GM11168 (cell line): ENCODE measurements around the gene OR13C8.

Experiments
- in situ Hi-C: fragments of 300-500 bp; cut with MboI; formaldehyde crosslinking; loops from one replicate; pipeline ENCODE4 v1.12.0; 2022; ENCODE audit warnings: low sequenced_read_pairs; ENCODE audit not compliant: unreplicated experiment

Gene OR13C8

DNA sequence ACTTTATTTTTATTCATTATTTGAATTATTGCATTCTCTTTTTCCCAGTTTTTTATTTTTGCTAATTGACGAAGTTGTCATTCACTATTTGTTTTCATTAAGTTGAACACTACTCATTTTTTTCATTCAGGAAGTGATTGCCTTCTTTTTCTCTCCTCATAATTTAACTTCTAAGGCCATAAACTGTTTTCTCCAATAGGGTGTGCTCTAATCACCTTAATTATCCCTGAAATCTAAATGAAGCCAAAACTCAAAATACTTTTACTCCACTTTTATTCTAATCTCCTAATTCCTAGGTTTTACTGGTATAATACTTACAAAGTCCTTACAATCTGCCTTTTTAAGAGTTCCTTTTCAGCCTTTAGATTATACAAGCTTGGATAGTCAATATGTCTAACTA lies 39.4 kb downstream of the OR13C8 start:
- in situ Hi-C loops = no loop called here

DNA sequence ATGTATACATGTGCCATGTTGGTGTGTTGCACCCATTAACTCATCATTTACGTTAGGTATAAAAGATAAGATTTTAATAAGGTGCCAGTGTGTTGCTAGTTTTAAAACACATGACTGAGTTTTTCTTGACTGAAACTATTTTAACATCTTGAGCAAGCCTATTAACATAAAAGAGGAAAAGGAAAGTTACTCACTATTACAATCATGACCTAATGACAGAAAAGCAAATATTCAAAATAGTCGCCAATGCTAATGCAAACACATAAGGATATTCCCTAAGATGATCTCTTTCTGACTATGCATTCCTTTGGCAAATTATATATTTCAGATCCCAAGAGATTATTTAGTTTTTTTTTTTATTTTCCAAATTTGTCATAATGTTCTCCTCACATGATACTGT lies 42.2 kb downstream of the OR13C8 start:
- in situ Hi-C loops = no loop called here

DNA sequence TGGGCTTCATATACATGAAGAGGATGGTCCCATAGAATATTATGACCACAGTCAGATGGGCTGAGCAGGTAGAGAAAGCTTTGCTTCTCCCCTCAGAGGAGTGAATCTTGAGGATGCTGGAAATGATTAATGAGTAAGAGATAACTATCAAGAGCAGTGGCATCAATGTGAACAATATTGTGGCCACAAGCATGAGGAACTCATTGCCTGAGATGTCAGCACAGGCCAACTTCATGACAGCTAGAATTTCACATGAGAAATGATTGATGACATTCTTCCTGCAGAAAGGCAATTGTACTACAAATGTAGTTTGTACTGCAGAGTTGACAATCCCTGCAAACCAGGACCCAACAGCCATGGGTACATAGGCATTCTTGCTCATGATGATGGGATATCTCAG lies 48.5 kb downstream of the OR13C8 start:
- in situ Hi-C loops = no loop called here

DNA sequence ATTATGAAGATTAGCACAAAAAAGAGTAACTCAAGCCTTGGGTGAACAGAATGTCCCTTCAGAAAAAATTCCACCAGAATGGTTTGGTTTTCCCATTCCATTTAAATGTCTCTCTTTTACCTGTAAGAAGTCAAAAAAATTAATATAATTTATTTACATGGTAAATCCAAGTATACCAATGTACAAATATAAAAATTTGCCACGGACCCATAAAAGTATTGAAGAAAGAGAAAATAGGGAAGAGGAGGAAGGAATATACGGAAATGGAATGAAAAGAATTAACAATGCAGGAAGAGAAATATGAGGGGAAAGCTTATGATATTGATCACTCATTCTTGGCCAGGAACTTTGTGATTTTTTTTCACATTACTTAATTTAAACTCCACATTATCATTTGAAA lies 49.1 kb downstream of the OR13C8 start, which contains the start of gene OR13C9:
OR13C9 (minus strand) TSS at position 101 of the 400 bp plus-strand sequence; CDS start at position 101, 0 bp downstream.
- in situ Hi-C loops = no loop called here
